Measurements from ENCODE around the gene LRCH1.

LRCH1 gene

GRCh38 chr13:46668302-46668720, 115.3 kb downstream of the LRCH1 start:
- no peak for DNase-seq

GRCh38 chr13:46668931-46669525, 116.1 kb downstream of the LRCH1 start:
- DNase-seq: no peak

GRCh38 chr13:46672338-46673090, 119.5 kb downstream of the LRCH1 start:
- DNase-seq: no peak

- DNase-seq: no peak
Measured at GRCh38 chr13:46675016-46675415, 122.0 kb downstream of the LRCH1 start.

GRCh38 chr13:46676378-46676725, 123.4 kb downstream of the LRCH1 start:
- no peak for DNase-seq

- no peak for DNase-seq
Measured at GRCh38 chr13:46679369-46680120, 126.6 kb downstream of the LRCH1 start.

- DNase-seq: no peak
Measured at GRCh38 chr13:46682015-46682414, 129.0 kb downstream of the LRCH1 start.

GRCh38 chr13:46682707-46683106, 129.7 kb downstream of the LRCH1 start:
- no peak for DNase-seq

GRCh38 chr13:46683676-46684260, 130.8 kb downstream of the LRCH1 start:
- DNase-seq: no peak

- DNase-seq: no peak
Measured at GRCh38 chr13:46684287-46685001, 131.5 kb downstream of the LRCH1 start.

GRCh38 chr13:46685006-46685730, 132.2 kb downstream of the LRCH1 start:
- DNase-seq: no peak

- DNase-seq: no peak
Measured at GRCh38 chr13:46686171-46686570, 133.2 kb downstream of the LRCH1 start.

GRCh38 chr13:46687810-46688209, 134.8 kb downstream of the LRCH1 start:
- no peak for DNase-seq

- no peak for DNase-seq
Measured at GRCh38 chr13:46688306-46688705, 135.3 kb downstream of the LRCH1 start.

GRCh38 chr13:46698014-46698413, 145.0 kb downstream of the LRCH1 start:
- no peak for DNase-seq

- no peak for DNase-seq
Measured at GRCh38 chr13:46698910-46699460, 146.0 kb downstream of the LRCH1 start.

- DNase-seq: no peak
Measured at GRCh38 chr13:46712524-46712923, 159.6 kb downstream of the LRCH1 start.

GRCh38 chr13:46715363-46715762, 162.4 kb downstream of the LRCH1 start:
- DNase-seq: no peak

GRCh38 chr13:46716821-46717220, 163.9 kb downstream of the LRCH1 start:
- DNase-seq: no peak

GRCh38 chr13:46717275-46717674, 164.3 kb downstream of the LRCH1 start:
- DNase-seq: no peak

GRCh38 chr13:46717856-46718255, 164.9 kb downstream of the LRCH1 start:
- no peak for DNase-seq

- no peak for DNase-seq
Measured at GRCh38 chr13:46720189-46720588, 167.2 kb downstream of the LRCH1 start.

Data from SW 1271 (cell line).